Fibroblast of mammary gland (primary cell): ENCODE measurements around the gene LRRC8E.

Experiments
- DNase-seq: peaks from one replicate; pipeline ENCODE4 v3.0.0-alpha.2; 2010; ENCODE audit warnings: low read depth
- H3K4me3 ChIP-seq: 2 replicates; pipeline ENCODE4 v1.5.1; 2011; ENCODE audit warnings: low read depth, mild to moderate bottlenecking, low read length, moderate library complexity; ENCODE audit not compliant: control insufficient read depth
- CTCF ChIP-seq: conservative IDR thresholded peaks from 2 replicates; pipeline ENCODE4 v1.5.1; 2011; ENCODE audit warnings: low read depth, low read length, inconsistent platforms; ENCODE audit not compliant: control insufficient read depth, insufficient read depth

Gene LRRC8E

GRCh38 chr19:7930765-7931164, 42.5 kb downstream of the LRRC8E start:
- DNase-seq = no peak
- no peak for TF ChIP-seq CTCF
- no peak overlapping the region for H3K4me3 ChIP-seq

- no peak overlapping the region for H3K4me3 ChIP-seq
- no peak for DNase-seq
- no peak for TF ChIP-seq CTCF
Measured at GRCh38 chr19:7931221-7932061, 43.1 kb downstream of the LRRC8E start.

GRCh38 chr19:7932276-7932929, 44.1 kb downstream of the LRRC8E start:
- H3K4me3 ChIP-seq = no peak overlapping the region
- DNase-seq = no peak
- no peak for TF ChIP-seq CTCF

- H3K4me3 ChIP-seq = no peak overlapping the region
- no peak for DNase-seq
- TF ChIP-seq CTCF = no peak
Measured at GRCh38 chr19:7932930-7933300, 44.6 kb downstream of the LRRC8E start.

- no peak for DNase-seq
- H3K4me3 ChIP-seq = no peak overlapping the region
- TF ChIP-seq CTCF = peak; percentile 25
Measured at GRCh38 chr19:7933411-7933810, 45.1 kb downstream of the LRRC8E start.

- DNase-seq = no peak
- no peak overlapping the region for H3K4me3 ChIP-seq
- TF ChIP-seq CTCF = no peak
Measured at GRCh38 chr19:7933828-7934725, 45.8 kb downstream of the LRRC8E start.
